ENCODE measurements around the gene TMEM132C. TPM values are rescaled to one million over a fixed set of nuclear protein-coding genes. Genes with fewer than 3 reads are reported as not detected.
"Not testable (repeated sequence)": the region's sequence is repeated elsewhere in the genome, so short reads cannot be mapped to it uniquely, and the experiment has no call there.

Gene TMEM132C
- not detected in 2 replicates for total RNA-seq (2014; rRNA removed; shearing (Covaris generic))

- no peak for DNase-seq (ENCODE audit: low read depth)
Measured at GRCh38 chr12:128267131-128267622, at the start of gene TMEM132C. Gene TMEM132C (plus strand): TSS chr12:128267170. CDS start chr12:128267403, 233 bp downstream.

GRCh38 chr12:128224226-128224625 lies 42.7 kb upstream of the TMEM132C start:
- no peak for DNase-seq (ENCODE audit: low read depth)

GRCh38 chr12:128228581-128228980 lies 38.4 kb upstream of the TMEM132C start:
- no peak for DNase-seq (ENCODE audit: low read depth)

GRCh38 chr12:128235635-128236417 lies 31.1 kb upstream of the TMEM132C start:
- DNase-seq (ENCODE audit: low read depth) = no peak

GRCh38 chr12:128236525-128236924 lies 30.4 kb upstream of the TMEM132C start:
- no peak for DNase-seq (ENCODE audit: low read depth)

GRCh38 chr12:128240745-128241144 lies 26.2 kb upstream of the TMEM132C start:
- DNase-seq (ENCODE audit: low read depth) = no peak

- DNase-seq (ENCODE audit: low read depth) = no peak
Measured at GRCh38 chr12:128245121-128245520, 21.8 kb upstream of the TMEM132C start.

GRCh38 chr12:128245905-128246304 lies 21.1 kb upstream of the TMEM132C start:
- no peak for DNase-seq (ENCODE audit: low read depth)

GRCh38 chr12:128250096-128250495 lies 16.9 kb upstream of the TMEM132C start:
- DNase-seq (ENCODE audit: low read depth) = no peak

- not testable (repeated sequence) for DNase-seq (ENCODE audit: low read depth)
Measured at GRCh38 chr12:128253829-128254228, 13.1 kb upstream of the TMEM132C start.

GRCh38 chr12:128258866-128259555 lies 8.0 kb upstream of the TMEM132C start:
- peak; percentile 28 for DNase-seq (ENCODE audit: low read depth)

- no peak for DNase-seq (ENCODE audit: low read depth)
Measured at GRCh38 chr12:128259556-128260070, 7.4 kb upstream of the TMEM132C start.

GRCh38 chr12:128261757-128262156 lies 5.2 kb upstream of the TMEM132C start:
- no peak for DNase-seq (ENCODE audit: low read depth)

GRCh38 chr12:128265566-128265965 lies 1.4 kb upstream of the TMEM132C start:
- DNase-seq (ENCODE audit: low read depth) = no peak

GRCh38 chr12:128266086-128266485 lies 884 bp upstream of the TMEM132C start:
- no peak for DNase-seq (ENCODE audit: low read depth)

GRCh38 chr12:128266541-128267130 lies 334 bp upstream of the TMEM132C start:
- no peak for DNase-seq (ENCODE audit: low read depth)

GRCh38 chr12:128267651-128268378 lies 845 bp downstream of the TMEM132C start:
- no peak for DNase-seq (ENCODE audit: low read depth)

GRCh38 chr12:128268379-128268995 lies 1.5 kb downstream of the TMEM132C start:
- DNase-seq (ENCODE audit: low read depth) = no peak

GRCh38 chr12:128269181-128269591 lies 2.2 kb downstream of the TMEM132C start:
- no peak for DNase-seq (ENCODE audit: low read depth)

GRCh38 chr12:128276471-128276870 lies 9.5 kb downstream of the TMEM132C start:
- no peak for DNase-seq (ENCODE audit: low read depth)

- DNase-seq (ENCODE audit: low read depth) = no peak
Measured at GRCh38 chr12:128286970-128287369, 20.0 kb downstream of the TMEM132C start.

Measured in M059J (cell line).